ENCODE data around the gene OSBPL10.

DNA sequence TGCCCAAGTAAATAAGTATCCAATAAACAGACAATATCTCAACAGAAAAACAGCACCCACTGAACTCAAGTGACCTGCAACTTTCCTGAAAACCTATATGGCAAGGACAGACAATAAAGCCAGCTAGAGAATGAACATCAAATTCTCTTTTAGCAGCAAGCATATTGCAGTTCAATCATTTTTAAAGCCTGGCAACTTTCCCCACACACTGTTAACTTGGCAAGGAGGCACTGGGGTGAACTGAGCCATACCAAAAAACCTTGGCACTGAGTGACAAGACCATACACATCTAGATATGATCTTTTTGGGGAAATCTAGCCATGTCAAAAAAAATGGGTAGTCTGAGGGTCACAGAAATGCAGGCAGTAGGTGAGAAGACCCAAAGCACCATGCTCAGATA is 273.8 kb downstream of the OSBPL10 start:
- TF ChIP-seq EZH2 (IDR thresholded peaks at IDR 0.05; ENCODE audit: low read depth, low read length, severe bottlenecking) (no peak), TAF1 (IDR thresholded peaks at IDR 0.05; ENCODE audit: low read depth, low read length) (no peak), EP300 (IDR thresholded peaks at IDR 0.05; ENCODE audit: borderline replicate concordance in 1 of 2, low read depth in 2 of 2, low read length in 2 of 2) (no peak), FOSL1 (IDR thresholded peaks at IDR 0.05; ENCODE audit: insufficient read depth, low read depth, low read length) (no peak)
- TF ChIP-seq, protein P1, sequence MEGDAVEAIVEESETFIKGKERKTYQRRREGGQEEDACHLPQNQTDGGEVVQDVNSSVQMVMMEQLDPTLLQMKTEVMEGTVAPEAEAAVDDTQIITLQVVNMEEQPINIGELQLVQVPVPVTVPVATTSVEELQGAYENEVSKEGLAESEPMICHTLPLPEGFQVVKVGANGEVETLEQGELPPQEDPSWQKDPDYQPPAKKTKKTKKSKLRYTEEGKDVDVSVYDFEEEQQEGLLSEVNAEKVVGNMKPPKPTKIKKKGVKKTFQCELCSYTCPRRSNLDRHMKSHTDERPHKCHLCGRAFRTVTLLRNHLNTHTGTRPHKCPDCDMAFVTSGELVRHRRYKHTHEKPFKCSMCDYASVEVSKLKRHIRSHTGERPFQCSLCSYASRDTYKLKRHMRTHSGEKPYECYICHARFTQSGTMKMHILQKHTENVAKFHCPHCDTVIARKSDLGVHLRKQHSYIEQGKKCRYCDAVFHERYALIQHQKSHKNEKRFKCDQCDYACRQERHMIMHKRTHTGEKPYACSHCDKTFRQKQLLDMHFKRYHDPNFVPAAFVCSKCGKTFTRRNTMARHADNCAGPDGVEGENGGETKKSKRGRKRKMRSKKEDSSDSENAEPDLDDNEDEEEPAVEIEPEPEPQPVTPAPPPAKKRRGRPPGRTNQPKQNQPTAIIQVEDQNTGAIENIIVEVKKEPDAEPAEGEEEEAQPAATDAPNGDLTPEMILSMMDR (IDR thresholded peaks at IDR 0.05; ENCODE audit: control extremely low read depth in 1 of 3, insufficient read depth in 1 of 3, low read depth in 1 of 3, low read length in 3 of 3) = no peak
- TF ChIP-seq, protein P2, sequence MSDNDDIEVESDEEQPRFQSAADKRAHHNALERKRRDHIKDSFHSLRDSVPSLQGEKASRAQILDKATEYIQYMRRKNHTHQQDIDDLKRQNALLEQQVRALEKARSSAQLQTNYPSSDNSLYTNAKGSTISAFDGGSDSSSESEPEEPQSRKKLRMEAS (IDR thresholded peaks at IDR 0.05) = no peak
